Measurements from ENCODE around the gene SRPK2. TPM values are rescaled to one million over a fixed set of nuclear protein-coding genes. Genes with fewer than 3 reads are reported as not detected.

SRPK2 gene
- total RNA-seq, 1 experiment from 2014 or later = 21.6 TPM

GRCh38 chr7:105298439-105298894, 90.3 kb downstream of the SRPK2 start:
- no peaks in the 10 kb centered on the region for H3K27me3 ChIP-seq (ENCODE audit: low read length)
- ChIA-PET CTCF (no interaction called here), POLR2A (ENCODE audit: unreplicated experiment) (no interaction called here)
- H3F3A ChIP-seq (ENCODE audit: low read length, unreplicated experiment) = no peaks in the 10 kb centered on the region
- DNase-seq (no peak), ATAC-seq (no peak)
- TF ChIP-seq EZH2phosphoT487 (IDR thresholded peaks at IDR 0.05; ENCODE audit: borderline replicate concordance, low read length) = no peak
- TF ChIP-seq CTCF (conservative IDR thresholded peaks at IDR 0.05; ENCODE audit: low read depth, low read length) = no peak
- TF ChIP-seq EZH2 (IDR thresholded peaks at IDR 0.05; ENCODE audit: low read length, unreplicated experiment) = no peak
- no peaks in the 10 kb centered on the region for H3K9me3 ChIP-seq (ENCODE audit: low read length)
- H4K20me1 ChIP-seq (ENCODE audit: low read length) = no peaks in the 10 kb centered on the region
- H3K27ac ChIP-seq (ENCODE audit: low read length) = no peak overlapping the region
- peaks cover under 1% of the 10 kb centered on the region; the same call in 1 of the 2 replicates for H3K4me1 ChIP-seq (ENCODE audit: insufficient read depth, low read length)
- intact Hi-C loops (cut with micrococcal nuclease) = no loop called here
- no peak overlapping the region for H3K9ac ChIP-seq (ENCODE audit: low read length)
- no peak overlapping the region for H3K4me3 ChIP-seq (ENCODE audit: low read length)
- no peaks in the 10 kb centered on the region for H3K36me3 ChIP-seq (ENCODE audit: low read depth, low read length)
- no peak overlapping the region for H3K4me2 ChIP-seq (ENCODE audit: low read length)
- peaks cover 32% of the 10 kb centered on the region for H3K79me2 ChIP-seq (ENCODE audit: low read length)
- H2AFZ ChIP-seq (ENCODE audit: low read length) = no peak overlapping the region
- BruUV-seq (replicated peaks) = no TSS peak
- no peaks in the 10 kb centered on the region for H3K9me2 ChIP-seq (replicated peaks; ENCODE audit: low read length)

- intact Hi-C loops (cut with micrococcal nuclease) = no loop called here
- Histone ChIP-seq H3K36me3 (ENCODE audit: low read depth, low read length) (no peaks in the 10 kb centered on the region), H3K9ac (ENCODE audit: low read length) (no peak overlapping the region), H3K4me3 (ENCODE audit: low read length) (no peak overlapping the region), H3K9me2 (replicated peaks; ENCODE audit: low read length) (no peaks in the 10 kb centered on the region), H2AFZ (ENCODE audit: low read length) (no peak overlapping the region), H3K79me2 (ENCODE audit: low read length) (peaks cover 32% of the 10 kb centered on the region), H3K9me3 (ENCODE audit: low read length) (no peaks in the 10 kb centered on the region), H3K4me2 (ENCODE audit: low read length) (no peak overlapping the region), H4K20me1 (ENCODE audit: low read length) (no peaks in the 10 kb centered on the region), H3K27ac (ENCODE audit: low read length) (no peak overlapping the region), H3K27me3 (ENCODE audit: low read length) (no peaks in the 10 kb centered on the region), H3K4me1 (ENCODE audit: insufficient read depth, low read length) (no peaks in the 10 kb centered on the region), H3F3A (ENCODE audit: low read length, unreplicated experiment) (no peaks in the 10 kb centered on the region)
- ATAC-seq (no peak), DNase-seq (no peak)
- TF ChIP-seq EZH2phosphoT487 (IDR thresholded peaks at IDR 0.05; ENCODE audit: borderline replicate concordance, low read length) = no peak
- TF ChIP-seq EZH2 (IDR thresholded peaks at IDR 0.05; ENCODE audit: low read length, unreplicated experiment) = no peak
- TF ChIP-seq CTCF (conservative IDR thresholded peaks at IDR 0.05; ENCODE audit: low read depth, low read length) = no peak
- no TSS peak for BruUV-seq (replicated peaks)
- POLR2A ChIA-PET (ENCODE audit: unreplicated experiment) = no interaction called here
- CTCF ChIA-PET = no interaction called here
These were observed 90.7 kb downstream of the SRPK2 start for GRCh38 chr7:105297985-105298384.

GRCh38 chr7:105297309-105297708, 91.4 kb downstream of the SRPK2 start:
- Histone ChIP-seq H3K9ac (ENCODE audit: low read length) (no peak overlapping the region), H3K27me3 (ENCODE audit: low read length) (no peaks in the 10 kb centered on the region), H3K9me3 (ENCODE audit: low read length) (no peaks in the 10 kb centered on the region), H3K27ac (ENCODE audit: low read length) (no peak overlapping the region), H3K9me2 (replicated peaks; ENCODE audit: low read length) (no peaks in the 10 kb centered on the region), H2AFZ (ENCODE audit: low read length) (no peak overlapping the region), H3K36me3 (ENCODE audit: low read depth, low read length) (no peaks in the 10 kb centered on the region), H3K4me2 (ENCODE audit: low read length) (no peak overlapping the region), H3K4me1 (ENCODE audit: insufficient read depth, low read length) (no peaks in the 10 kb centered on the region), H3K79me2 (ENCODE audit: low read length) (peaks cover 32% of the 10 kb centered on the region), H3K4me3 (ENCODE audit: low read length) (no peak overlapping the region), H3F3A (ENCODE audit: low read length, unreplicated experiment) (no peaks in the 10 kb centered on the region), H4K20me1 (ENCODE audit: low read length) (no peaks in the 10 kb centered on the region)
- CTCF ChIA-PET = no interaction called here
- TF ChIP-seq CTCF (conservative IDR thresholded peaks at IDR 0.05; ENCODE audit: low read depth, low read length) (no peak), EZH2 (IDR thresholded peaks at IDR 0.05; ENCODE audit: low read length, unreplicated experiment) (no peak)
- intact Hi-C loops (cut with micrococcal nuclease) = no loop called here
- POLR2A ChIA-PET (ENCODE audit: unreplicated experiment) = no interaction called here
- no peak for DNase-seq
- BruUV-seq (replicated peaks) = no TSS peak
- ATAC-seq = no peak

All from PC-3 (cell line).